GM19397 (cell line): ENCODE measurements around the gene TCF7L1.

ENCODE experiments used
- ATAC-seq: cut with Tn5 transposase; IDR thresholded peaks from one replicate; pipeline ENCODE4 v1.9.1; 2021; ENCODE audit warnings: mild to moderate bottlenecking, moderate library complexity; ENCODE audit not compliant: unreplicated experiment

Gene TCF7L1

DNA sequence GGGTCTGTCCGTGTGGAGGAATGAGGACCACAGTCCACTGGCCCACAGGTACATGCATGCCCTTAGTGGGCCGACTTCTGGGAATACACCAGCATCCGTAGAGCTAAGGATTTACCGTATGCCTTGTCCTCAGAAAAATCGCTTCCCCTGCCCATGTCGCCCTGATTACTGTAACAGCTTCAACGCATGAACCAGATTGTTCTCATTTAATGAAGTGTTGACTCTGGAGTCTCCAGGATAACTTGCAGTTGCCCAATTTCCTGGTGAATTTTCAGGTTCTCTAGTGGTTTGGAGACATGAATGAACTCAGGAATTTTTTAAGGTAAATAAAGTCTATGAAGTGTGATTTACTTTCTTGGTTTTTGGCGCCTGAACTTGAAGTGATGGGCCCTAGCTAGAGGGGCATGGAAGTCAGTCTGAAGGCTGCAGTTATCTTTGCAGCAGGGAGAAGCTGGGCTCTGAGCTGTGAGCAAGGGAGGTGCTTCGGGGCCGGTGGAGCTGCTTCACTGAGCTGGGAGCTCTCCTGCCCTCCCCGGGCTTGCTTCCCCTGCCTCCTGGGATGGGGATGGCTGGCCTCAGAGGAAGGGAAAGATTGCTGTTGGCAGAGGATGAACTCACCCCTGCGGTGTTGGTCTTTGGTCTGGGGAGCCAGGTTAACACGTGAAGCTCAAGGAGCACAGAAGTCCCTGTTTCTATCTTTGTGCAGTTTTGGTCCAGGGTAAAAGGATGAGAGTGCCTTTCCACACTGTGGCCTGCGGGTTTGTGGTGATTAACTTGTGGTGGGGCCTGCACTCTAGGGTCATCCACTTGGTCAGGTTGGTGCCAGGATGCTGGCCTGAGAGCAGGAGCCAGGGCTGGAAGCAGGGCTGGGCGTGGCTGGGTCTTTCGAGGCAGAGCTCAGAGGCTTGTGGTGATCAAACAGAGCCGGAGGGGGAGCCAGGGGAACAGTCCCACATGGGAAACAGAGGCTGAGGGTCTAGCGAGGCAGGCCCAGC, 28.1 kb downstream of the TCF7L1 start:
- ATAC-seq: no peak

- no peak for ATAC-seq
Observed at GRCh38 chr2:85162746-85163301, 29.6 kb downstream of the TCF7L1 start.

GRCh38 chr2:85163675-85164074, 30.5 kb downstream of the TCF7L1 start:
- ATAC-seq: no peak

DNA sequence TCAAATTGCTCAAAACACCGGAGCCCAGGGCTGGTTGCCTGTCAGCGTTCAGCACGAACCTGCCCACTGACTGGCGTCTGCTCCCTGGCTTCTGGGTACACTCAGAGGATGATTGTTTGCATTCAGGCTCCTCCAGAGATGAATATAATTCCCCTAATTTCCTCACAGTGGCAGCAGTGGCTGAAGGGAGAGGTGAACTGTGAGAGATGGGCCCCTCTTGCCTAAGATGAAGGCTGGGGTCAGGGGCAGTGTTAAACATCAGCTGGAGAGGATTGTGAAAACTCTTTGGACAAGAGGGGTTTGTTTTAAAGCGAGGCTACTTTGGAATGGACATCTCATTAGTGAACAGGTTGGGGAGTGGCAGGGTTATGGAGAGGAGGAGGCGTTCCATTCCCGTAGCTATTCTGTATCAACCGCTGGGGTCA, 31.0 kb downstream of the TCF7L1 start:
- ATAC-seq: no peak

- no peak for ATAC-seq
Observed at GRCh38 chr2:85165088-85165690, 32.0 kb downstream of the TCF7L1 start.

GRCh38 chr2:85166021-85166420, 32.8 kb downstream of the TCF7L1 start:
- ATAC-seq: no peak

DNA sequence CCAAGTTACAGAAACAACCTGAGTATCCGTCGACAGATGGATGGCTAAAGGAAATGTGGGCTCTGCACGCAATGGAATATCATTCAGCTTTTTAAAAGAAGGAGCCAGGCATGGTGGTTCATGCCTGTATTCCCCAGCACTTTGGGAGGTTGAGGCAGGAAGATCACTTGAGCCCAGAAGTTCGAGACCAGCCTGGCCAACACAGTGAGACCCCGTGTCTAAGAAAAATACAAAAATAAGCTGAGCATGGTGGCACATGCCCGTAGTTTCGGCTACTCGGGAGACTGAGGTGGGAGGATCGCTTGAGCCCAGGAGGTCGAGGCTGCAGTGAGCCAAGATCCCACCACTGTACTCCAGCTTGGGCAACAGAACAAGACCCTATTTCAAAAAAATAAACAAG, 34.3 kb downstream of the TCF7L1 start:
- ATAC-seq: no peak

DNA sequence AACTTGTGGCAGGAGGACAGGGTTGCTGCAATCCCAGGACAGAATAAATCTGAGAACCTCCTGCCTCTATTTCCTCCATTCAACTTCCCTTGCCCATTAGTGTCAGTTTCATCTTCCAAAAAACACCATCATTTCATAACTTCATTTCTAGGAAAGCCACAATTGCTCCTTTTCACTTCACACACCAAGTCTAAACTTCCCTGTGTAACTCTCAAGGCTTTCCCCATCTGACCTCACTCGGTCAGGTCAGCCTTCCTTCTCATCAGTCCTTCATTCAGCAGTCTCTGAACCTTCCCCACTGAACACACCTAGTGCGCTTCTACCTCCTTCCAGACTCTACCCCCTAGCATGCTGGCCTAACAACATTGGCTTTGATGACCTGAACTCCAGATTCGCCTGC, 35.8 kb downstream of the TCF7L1 start:
- ATAC-seq: no peak

DNA sequence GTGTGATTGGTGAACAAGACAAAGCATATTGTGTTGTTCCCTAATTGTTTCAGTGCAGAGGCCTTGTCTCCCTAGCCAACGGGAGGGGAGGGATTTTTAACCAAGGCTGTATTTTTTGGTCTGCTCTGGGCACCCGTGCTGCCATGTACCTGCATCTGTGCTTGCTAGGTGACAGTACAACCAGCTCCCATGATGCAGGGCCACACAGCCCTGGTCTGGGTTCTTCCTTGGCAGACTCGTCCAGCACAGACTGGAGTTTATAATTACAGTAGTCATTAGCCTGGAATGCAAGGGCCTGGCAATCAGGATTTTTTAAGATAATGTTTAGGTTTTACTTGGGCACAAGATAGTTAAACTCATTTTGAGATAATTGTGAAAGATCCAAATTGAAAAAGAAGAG, 36.4 kb downstream of the TCF7L1 start:
- no peak for ATAC-seq

DNA sequence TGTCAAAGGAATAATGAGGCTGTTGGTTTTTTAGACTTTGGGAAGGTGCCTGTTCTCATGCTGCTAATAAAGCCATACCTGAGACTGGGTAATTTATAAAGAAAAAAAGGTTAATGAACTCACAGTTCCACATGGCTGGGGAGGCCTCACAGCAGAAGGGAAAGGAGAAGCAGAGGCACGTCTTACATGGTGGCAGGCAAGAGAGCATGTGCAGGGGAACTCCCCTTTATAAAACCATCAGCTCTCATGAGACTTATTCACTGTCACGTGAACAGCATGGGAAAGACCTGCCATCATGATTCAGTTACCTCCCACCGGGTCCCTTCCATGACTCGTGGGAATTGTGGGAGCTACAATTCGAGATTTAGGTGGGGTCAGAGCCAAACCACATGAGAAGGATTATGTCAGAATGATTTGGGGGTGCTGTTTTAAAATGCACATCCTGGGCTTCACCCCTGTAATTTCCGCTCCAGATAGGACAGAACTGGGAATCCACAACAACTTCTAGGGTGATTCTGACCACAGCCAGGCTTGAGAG, 37.8 kb downstream of the TCF7L1 start:
- no peak for ATAC-seq

- ATAC-seq: no peak
Observed at GRCh38 chr2:85171916-85172315, 38.7 kb downstream of the TCF7L1 start.

DNA sequence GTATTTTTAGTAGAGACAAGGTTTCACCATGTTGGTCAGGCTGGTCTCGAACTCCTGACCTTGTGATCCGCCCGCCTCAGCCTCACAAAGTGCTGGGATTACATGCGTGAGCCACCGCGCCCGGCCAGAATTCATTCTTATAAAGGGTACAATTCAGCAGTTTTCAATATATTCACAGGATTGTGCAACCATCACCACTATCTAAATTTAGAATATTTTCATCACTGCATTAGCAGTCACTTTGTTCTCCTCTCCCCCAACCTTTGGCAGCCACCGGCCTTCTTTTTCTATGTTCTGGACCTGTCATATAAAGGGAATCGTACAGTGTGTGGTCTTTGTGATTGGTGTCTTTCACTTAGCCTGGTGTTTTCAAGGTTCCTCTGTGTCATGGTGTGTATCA, 40.7 kb downstream of the TCF7L1 start:
- ATAC-seq: no peak

- ATAC-seq: no peak
Observed at GRCh38 chr2:85174943-85175342, 41.8 kb downstream of the TCF7L1 start.

DNA sequence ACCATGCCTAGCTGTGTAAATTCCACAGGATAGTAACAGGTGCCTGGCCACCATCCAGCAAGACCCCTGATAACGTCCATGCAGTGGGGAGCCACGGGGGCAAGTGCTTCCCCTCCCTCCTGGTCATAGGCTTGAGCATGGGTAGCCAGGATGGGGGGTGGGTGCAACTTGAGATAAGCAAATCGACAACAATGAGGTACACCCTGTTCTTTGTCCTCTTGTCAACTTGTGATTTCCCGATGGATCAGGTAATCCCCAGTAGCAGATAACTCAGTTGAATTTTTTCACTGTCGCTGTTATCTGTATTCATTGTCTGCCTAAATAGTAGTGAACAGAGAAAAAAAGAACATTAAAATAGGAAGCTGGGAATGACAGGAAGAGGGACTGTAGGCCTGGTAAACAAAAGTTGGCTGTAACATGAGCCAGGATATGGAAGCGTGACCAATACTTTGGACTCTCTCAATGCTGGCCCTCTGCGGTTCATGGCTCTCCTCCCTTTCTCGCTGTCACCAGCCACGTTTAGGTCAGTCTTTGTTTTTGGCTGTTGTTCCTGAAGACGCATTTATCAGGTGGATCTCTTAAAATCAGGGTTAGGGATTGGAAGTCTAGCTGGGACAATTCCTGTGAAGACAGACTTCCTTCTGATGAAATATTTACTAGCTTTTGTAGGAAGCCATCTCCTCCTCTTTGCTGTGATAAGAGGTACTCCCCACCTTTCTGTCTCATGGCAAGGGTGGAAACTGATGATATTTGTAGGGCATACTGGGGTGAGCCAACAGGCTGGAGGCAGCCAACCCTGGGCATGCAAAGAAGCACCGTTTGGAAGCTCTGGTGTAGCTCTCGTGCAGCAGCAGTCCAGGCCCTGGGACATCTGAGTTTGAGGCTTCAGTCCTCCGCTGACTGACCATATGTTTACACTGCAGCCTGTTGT, 42.4 kb downstream of the TCF7L1 start:
- no peak for ATAC-seq

GRCh38 chr2:85177031-85177824, 44.0 kb downstream of the TCF7L1 start:
- no peak for ATAC-seq

GRCh38 chr2:85178154-85178553, 45.0 kb downstream of the TCF7L1 start:
- ATAC-seq: no peak

GRCh38 chr2:85178980-85179411, 45.8 kb downstream of the TCF7L1 start:
- no peak for ATAC-seq

DNA sequence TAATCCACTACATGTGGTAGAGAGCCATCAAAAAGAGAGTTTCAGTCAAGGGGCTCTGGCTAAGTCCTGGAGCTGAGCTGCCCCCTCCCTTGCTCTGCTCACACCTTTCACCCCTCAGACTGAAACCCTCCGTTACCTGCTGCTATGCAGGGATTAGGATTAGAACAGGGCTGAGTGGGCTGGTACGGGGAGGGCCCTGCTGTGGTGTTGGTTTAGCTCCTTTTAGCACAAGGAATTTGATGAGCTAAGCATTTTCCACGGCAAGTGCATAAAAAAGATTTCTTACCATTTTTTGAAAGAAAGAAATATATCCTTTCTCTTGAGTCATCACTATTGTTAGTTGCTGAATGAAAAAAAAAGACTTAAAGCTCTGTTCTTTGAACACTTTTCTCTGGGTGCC, 46.3 kb downstream of the TCF7L1 start:
- no peak for ATAC-seq

DNA sequence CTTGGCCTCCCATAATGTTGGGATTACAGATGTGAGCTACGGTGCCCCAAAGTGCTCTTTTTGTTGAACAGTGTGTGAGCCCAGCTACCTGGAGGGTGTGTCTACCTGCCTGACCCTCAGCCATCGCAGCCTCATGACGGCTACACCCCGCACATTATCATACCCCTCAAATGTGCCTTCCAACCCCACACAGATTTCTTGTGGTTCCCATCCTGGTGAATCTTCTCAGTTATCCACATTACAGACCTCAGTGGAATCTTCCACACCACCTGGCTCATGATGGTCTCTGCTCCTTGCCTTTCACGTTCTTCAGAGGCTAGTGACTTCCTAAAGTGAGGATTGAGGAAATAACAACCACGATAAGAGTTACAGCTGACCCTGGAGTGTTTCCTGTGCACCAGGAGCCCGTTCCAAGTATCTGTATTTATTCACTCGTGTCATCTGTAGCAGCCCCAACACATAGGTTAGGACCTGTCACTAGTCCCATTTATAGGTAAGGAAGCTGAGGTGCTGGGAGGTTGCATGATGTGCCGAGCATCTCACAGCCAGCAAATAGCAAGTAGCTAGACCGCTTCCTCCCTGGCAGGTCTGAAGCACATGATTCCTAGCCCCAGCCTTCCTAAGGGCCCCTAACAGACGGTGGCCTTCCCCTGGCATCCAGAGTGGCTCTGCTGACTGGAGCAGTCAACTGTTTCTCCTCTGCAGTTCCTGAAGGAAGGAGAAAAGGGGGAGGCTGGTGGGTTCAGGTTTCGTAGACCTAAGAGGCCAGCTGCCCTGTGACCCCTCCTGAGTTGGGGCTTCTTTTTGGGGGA, 47.3 kb downstream of the TCF7L1 start:
- ATAC-seq: no peak
